NCI-H2196 (cell line): ENCODE results near the gene RFTN1.

Source experiments
- DNase-seq: peaks from one replicate; lab custom pipeline; 2025; ENCODE audit not compliant: unreplicated experiment; lab: John Stamatoyannopoulos, UW

Gene RFTN1

GRCh38 chr3:16381426-16381825 is 132.1 kb downstream of the RFTN1 start:
- no peak for DNase-seq

GRCh38 chr3:16380421-16380820 is 133.1 kb downstream of the RFTN1 start:
- DNase-seq, result no peak

DNA sequence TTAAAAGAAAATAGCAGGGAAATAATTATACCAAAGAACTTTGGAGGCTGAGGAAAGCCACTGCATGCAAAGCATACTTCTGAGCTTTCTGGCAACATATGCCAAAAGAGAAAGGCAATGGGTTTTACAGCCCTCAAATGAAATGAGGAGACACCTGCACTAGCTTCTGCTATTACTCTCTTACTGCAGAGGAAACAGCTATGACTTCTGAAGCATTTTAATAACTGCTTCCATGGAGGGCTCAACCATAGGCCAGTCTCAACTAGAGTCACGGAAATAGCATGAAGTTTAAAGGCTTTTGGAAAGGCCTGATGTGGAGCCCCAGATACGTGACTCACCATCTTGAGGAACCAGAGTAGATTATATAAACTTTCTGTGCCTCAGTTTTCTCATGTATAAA is 133.7 kb downstream of the RFTN1 start:
- no peak for DNase-seq

- no peak for DNase-seq
Measured at GRCh38 chr3:16378920-16379319, 134.6 kb downstream of the RFTN1 start.

- no peak for DNase-seq
Measured at GRCh38 chr3:16378415-16378814, 135.1 kb downstream of the RFTN1 start.

- no peak for DNase-seq
Measured at GRCh38 chr3:16377847-16378302, 135.6 kb downstream of the RFTN1 start.

DNA sequence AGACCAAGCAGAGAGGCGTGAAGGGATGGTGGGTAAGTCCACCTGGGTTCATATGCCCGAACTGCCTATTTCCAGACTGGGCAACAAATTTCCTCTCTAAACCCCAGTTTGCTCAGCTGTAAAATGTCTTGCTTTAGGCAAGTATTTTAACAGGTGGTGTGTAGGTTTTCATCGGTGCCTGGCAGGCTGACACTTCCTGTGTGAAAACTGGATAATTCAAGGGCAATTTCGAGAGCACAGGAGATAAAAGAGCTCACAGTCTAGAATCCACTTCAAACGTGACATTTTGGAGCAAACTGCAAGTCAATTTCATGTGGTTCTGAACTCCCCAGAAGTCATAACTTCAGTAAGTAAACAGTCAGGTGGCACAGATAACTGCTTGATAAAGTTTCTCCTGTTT is 136.3 kb downstream of the RFTN1 start:
- DNase-seq, result no peak

DNA sequence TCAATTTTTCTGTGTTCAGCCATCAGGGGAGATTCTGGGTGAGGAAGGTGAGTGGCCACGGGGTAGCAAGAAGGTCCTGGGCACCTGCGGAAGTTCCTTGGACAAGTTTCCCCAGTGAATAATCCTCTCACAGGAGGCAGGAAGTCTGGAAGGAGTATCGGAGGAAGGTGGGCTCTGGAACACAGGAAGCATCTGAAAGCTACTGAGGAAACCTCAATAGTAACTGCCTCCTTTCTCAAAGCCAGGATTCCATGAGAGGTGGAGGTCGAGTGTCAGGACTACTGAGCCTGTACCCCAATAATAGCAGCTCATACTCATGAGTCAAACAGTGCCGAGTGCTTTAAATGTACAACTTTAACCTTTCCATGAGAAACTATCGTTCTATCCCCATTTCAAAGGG is 137.6 kb downstream of the RFTN1 start:
- DNase-seq, result no peak

GRCh38 chr3:16374935-16375245 is 138.6 kb downstream of the RFTN1 start:
- no peak for DNase-seq

DNA sequence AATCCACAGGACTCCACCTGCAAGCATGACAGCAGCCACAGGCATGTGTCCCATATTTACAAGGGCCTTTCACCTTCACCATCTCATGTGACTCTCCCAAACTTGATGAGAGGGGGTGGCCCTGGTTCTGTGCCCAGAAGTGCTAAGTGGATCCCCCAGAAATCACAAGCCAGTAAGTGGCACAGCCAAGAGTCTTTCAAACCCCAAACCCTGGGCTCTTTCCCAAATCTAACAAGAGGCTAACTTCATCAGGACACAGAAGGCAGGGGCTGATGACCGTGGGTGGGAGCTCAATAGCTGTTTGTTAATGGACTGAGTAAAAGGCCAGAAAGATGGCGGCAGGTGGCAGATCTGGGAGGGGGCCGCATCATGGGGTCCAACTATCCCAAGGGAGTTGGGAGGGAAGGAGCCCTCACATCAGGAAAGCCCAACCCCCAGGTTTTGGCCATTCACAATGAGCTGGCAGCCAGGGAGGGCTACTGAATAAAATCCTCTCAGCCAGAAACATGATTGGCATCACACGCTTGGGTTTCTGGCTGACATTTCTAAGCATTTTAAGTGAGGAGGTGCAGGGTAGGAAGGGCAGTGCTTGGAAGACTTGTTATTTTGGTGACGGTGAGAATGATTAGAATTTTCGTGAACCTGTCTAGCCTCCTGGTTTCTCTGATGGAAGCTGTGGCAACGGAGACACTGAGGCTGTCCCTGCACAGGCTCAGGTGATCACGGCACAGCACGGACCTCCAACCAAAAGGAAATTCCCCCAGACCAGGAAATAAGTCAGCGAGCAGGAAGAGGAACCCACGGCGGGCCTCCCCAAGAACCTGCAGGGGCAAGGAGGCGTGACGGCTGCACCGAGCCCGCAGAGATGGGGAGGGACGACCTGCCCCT is 139.2 kb downstream of the RFTN1 start:
- no peak for DNase-seq

GRCh38 chr3:16373341-16373946 is 140.1 kb downstream of the RFTN1 start:
- no peak for DNase-seq

DNA sequence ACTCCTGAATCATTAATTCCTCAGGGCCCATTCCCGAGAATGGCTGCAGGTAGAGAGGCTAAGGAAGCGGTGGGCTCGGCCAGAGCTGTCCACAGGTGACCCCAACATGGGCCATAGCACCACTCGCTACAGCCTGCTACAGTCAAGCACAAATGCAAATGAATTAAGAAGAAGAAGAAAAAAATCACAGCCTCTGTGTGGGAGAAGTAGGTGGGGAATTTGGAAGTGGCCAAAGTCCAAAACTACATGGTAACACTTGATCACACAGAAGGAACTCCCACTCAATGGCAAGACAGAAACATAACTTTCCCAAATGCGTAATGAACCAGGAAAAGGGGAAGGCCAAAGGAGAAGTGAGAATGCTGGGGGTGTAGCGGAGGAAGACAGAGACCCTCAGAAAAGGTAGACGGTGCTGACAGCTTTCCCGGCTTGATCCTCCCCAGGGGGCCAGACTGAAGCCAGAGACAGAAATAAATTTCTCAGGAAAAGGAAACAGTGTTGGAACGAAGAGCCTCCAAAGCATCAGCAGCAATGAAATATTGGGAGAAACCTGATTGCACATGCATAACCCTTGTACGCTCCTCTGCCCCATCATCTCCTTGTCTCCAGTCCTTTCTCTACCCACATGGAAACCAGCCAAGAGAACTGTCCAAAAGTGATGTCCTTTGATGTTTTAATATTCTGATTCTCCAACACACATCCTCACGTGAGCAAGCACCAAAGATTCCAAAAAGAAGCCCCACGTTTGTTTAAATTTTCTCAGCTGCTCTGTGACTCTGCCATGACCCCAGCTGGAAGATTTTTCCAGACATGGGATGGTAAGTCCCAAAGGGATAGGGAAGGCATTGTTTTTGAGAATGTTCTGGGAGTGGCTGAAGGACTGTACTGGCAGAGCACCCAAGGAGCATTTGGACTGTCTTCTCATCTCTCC is 140.9 kb downstream of the RFTN1 start:
- no peak for DNase-seq

DNA sequence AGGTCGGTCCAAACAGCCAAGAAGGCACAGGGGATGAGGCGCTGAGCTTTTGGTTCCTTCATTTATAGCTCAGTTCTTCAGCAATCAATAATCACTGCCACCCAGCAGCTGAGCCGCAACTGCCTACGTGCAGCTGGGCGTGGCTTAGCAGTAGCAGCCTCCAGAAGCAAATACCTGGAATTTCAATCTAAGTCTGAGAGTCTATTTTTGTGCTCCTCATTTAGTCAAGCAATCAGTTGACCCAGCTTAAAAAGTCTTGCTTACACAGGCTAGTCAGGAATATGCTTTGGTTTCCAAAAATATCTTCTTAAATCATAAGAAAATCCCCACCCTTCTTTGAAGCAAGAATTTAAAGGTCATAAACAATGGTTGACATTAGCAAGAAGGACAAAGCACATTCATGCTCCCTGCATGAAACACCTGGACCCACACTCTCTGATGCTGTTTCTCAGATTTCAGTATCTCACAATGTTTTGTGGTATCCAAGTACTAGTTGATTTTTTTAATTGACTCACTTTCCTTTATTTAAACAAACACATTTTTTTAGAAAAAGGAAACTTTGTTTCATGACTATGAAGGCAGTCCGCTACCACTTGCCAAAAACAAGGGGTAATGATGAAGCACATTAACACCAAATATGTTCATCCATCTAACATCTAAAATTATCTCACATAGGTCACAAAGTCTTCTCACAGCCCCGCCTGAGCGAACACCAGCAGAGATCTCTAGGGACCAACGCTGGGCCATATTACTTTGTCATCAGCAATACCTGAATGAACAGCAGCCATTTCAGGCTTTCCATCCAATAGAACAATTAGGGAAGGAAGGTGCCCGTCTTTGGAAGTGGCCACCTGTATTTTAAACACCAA is 142.4 kb downstream of the RFTN1 start:
- DNase-seq, result no peak

DNA sequence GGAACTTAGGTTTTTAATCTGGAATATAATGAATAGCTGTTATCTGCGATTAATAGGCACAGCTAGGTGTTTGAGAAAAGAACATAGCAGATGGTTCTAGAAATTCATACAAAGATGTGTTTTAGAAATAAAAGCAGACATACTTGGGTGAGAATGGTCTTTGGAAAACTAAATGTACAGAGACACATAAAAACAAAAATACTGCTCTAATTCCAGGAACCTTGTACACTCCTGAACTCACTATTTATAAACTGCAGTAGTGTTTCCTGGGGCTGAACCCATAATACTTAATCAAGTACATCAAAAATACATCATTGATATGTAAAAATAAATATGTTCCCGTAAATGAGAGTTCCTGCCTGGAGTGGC is 143.0 kb downstream of the RFTN1 start:
- no peak for DNase-seq

DNA sequence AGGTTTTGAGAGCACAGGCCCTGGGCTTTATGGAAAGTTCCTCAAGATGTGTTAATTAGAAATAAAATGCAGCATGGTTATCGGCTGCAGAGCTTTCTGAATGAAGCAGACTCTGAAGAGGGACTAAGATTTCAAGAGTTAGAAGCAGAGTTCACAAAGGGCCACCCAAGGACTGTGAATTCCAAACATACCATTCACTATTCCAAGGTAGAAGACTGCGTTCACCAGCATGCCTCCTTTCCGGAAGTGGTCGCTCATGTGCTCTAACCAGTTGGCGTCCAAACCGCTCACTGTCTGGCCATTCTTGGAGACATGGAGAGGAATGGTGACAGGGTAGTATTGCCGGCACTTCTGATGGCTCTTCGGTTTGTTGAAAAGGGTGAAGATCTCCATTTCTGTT is 143.6 kb downstream of the RFTN1 start:
- no peak for DNase-seq

DNA sequence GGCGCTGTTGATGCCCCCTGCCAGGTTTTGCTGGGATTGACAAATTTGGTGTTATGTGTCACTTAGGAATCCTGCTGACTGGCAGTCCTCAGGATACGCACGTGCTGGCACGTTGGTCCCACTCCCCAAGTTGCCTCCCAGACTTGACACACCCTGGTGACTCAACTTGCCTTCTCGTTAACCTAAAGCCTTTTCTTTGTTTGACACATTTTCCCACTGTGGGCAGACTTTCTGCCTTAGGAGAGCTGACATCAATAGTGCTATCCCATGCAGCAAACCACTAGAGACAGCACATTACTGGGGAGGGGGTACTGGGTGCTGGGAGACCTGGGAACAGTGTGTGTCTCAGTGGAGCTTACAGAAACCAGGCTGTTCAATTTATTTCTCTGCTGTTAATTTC is 144.2 kb downstream of the RFTN1 start:
- DNase-seq, result no peak

GRCh38 chr3:16366581-16366980 is 146.9 kb downstream of the RFTN1 start:
- DNase-seq, result no peak

- no peak for DNase-seq
Measured at GRCh38 chr3:16365491-16366128, 147.9 kb downstream of the RFTN1 start.

- DNase-seq, result no peak
Measured at GRCh38 chr3:16364963-16365362, 148.5 kb downstream of the RFTN1 start.

DNA sequence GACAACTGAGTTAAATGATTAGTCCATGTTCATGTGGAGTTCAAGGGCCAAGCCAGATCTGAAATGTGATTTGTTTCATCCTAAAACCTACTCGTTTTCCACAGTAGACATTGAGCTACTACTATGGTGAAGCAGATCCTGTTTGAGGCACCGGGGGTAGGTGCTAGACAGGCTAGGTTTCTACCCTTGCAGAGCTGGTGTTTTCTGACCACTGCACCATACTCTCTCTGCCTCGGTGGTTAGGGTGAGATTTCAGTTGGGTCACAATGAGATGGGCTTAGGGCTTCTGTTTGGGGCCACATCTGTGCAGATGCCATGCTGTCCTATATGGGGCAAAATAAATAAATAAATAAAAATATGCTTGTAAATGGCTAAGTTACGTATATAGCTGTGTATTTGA is 149.2 kb downstream of the RFTN1 start:
- DNase-seq, result no peak
